Osteoblast (primary cell): ENCODE measurements around the gene CAP1. TPM values are rescaled to one million over a fixed set of nuclear protein-coding genes. Genes with fewer than 3 reads are reported as not detected.

Experiments
- DNase-seq: peaks from one replicate; pipeline ENCODE4 v3.0.0; 2011; ENCODE audit warnings: low spot score, mixed read lengths; ENCODE audit not compliant: insufficient read length; ENCODE audit errors: missing footprints
- H2AFZ ChIP-seq: 2 replicates; pipeline ENCODE4 v1.6.0; 2011; ENCODE audit warnings: mild to moderate bottlenecking, low read length
- H3K27ac ChIP-seq: 2 replicates; pipeline ENCODE4 v1.5.1; 2011; ENCODE audit warnings: mild to moderate bottlenecking, low read depth, low read length, moderate library complexity
- H3K27me3 ChIP-seq: 2 replicates; pipeline ENCODE4 v1.6.0; 2012; ENCODE audit warnings: mild to moderate bottlenecking, control low read depth, inconsistent platforms, low read length, moderate library complexity; ENCODE audit not compliant: insufficient read depth
- H3K36me3 ChIP-seq: 2 replicates; pipeline ENCODE4 v1.5.1; 2011; ENCODE audit warnings: mild to moderate bottlenecking, low read length, control low read depth, moderate library complexity; ENCODE audit not compliant: insufficient read depth
- H3K4me1 ChIP-seq: 2 replicates; pipeline ENCODE4 v1.5.1; 2011; ENCODE audit warnings: mild to moderate bottlenecking, low read length, control low read depth, moderate library complexity; ENCODE audit not compliant: insufficient read depth
- H3K4me2 ChIP-seq: 2 replicates; pipeline ENCODE4 v1.6.0; 2011; ENCODE audit warnings: mild to moderate bottlenecking, low read length; ENCODE audit not compliant: insufficient read depth
- H3K4me3 ChIP-seq: fragments of 200-600 bp; sonication (generic); 3 replicates; pipeline ENCODE4 v1.5.1; 2012; ENCODE audit warnings: mild to moderate bottlenecking, low read length, inconsistent platforms; ENCODE audit not compliant: insufficient read depth
- H3K79me2 ChIP-seq: 2 replicates; pipeline ENCODE4 v1.6.0; 2012; ENCODE audit warnings: mild to moderate bottlenecking, low read length, control low read depth, inconsistent platforms; ENCODE audit not compliant: insufficient read depth
- H3K9me3 ChIP-seq: 2 replicates; pipeline ENCODE4 v1.5.1; 2011; ENCODE audit warnings: low read depth, low read length, control low read depth
- H4K20me1 ChIP-seq: 2 replicates; pipeline ENCODE4 v1.6.0; 2012; ENCODE audit warnings: mild to moderate bottlenecking, low read length, control low read depth; ENCODE audit not compliant: insufficient read depth
- total RNA-seq: library from RNA; depleted of rRNA; stranded (reverse); fragments of >200 nt; gene quantifications from 2 replicates; pipeline ENCODE4 v1.2.3, GENCODE V29; 2012
- TF ChIP-seq, protein P1 (sequence below): IDR thresholded peaks from 2 replicates; pipeline ENCODE4 v1.5.1; 2011; ENCODE audit warnings: mild to moderate bottlenecking, low read depth, low read length, moderate library complexity; ENCODE audit errors: extremely low read depth

CAP1 gene
- total RNA-seq, 1 donor, result 390 TPM

DNA sequence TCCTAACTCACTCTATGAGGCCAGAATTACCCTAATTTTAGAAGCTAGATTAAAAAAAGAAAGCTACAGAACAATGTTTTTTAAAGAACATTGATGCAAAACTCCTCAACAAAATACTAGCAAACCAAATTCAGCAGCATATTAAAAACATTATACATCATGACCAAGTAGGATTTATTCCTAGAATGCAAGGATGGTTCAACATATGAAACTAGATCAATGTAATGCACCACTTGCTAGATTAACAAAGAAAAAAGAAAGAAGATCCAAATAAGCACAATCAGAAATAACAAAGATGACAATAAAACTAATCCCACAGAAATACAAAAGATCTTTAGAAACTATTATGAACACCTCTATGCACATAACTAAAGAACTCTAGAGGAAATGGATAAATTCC lies 69.9 kb downstream of the CAP1 start:
- H3K36me3 ChIP-seq, result no peaks in the 10 kb centered on the region
- TF ChIP-seq, protein P1, sequence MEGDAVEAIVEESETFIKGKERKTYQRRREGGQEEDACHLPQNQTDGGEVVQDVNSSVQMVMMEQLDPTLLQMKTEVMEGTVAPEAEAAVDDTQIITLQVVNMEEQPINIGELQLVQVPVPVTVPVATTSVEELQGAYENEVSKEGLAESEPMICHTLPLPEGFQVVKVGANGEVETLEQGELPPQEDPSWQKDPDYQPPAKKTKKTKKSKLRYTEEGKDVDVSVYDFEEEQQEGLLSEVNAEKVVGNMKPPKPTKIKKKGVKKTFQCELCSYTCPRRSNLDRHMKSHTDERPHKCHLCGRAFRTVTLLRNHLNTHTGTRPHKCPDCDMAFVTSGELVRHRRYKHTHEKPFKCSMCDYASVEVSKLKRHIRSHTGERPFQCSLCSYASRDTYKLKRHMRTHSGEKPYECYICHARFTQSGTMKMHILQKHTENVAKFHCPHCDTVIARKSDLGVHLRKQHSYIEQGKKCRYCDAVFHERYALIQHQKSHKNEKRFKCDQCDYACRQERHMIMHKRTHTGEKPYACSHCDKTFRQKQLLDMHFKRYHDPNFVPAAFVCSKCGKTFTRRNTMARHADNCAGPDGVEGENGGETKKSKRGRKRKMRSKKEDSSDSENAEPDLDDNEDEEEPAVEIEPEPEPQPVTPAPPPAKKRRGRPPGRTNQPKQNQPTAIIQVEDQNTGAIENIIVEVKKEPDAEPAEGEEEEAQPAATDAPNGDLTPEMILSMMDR, result no peak
- H3K79me2 ChIP-seq, result no peaks in the 10 kb centered on the region
- no peaks in the 10 kb centered on the region for H3K4me1 ChIP-seq
- no peak overlapping the region for H2AFZ ChIP-seq
- no peak for DNase-seq
- no peak overlapping the region for H3K4me3 ChIP-seq
- no peak overlapping the region for H3K4me2 ChIP-seq
- H3K9me3 ChIP-seq, result no peaks in the 10 kb centered on the region
- H3K27me3 ChIP-seq, result peaks cover 10% of the 10 kb centered on the region
- H3K27ac ChIP-seq, result no peak overlapping the region
- H4K20me1 ChIP-seq, result no peaks in the 10 kb centered on the region

DNA sequence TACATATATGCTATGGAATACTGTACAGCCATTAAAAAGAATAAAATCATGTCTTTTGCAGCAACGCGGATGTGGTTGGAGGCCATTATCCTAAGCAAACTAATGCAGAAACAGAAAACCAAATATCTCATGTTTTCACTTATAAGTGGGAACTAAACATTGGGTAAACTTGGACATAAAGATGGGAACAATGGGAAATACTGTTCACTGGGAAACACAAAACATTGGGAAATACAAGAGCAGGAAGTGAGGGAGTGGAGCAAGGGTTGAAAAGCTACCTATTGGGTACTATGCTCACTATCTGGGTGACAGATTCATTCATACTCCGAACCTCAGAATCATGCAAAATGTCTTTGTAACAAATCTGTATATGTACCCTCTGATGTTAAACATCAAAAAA lies 73.9 kb downstream of the CAP1 start:
- H3K9me3 ChIP-seq, result no peaks in the 10 kb centered on the region
- no peak overlapping the region for H3K27ac ChIP-seq
- peaks cover 31% of the 10 kb centered on the region for H3K27me3 ChIP-seq
- H3K4me2 ChIP-seq, result no peak overlapping the region
- H3K4me3 ChIP-seq, result no peak overlapping the region
- H3K4me1 ChIP-seq, result no peaks in the 10 kb centered on the region
- no peak overlapping the region for H2AFZ ChIP-seq
- H4K20me1 ChIP-seq, result no peaks in the 10 kb centered on the region
- no peak for DNase-seq
- no peaks in the 10 kb centered on the region for H3K79me2 ChIP-seq
- H3K36me3 ChIP-seq, result no peaks in the 10 kb centered on the region
- TF ChIP-seq, protein P1, result no peak

DNA sequence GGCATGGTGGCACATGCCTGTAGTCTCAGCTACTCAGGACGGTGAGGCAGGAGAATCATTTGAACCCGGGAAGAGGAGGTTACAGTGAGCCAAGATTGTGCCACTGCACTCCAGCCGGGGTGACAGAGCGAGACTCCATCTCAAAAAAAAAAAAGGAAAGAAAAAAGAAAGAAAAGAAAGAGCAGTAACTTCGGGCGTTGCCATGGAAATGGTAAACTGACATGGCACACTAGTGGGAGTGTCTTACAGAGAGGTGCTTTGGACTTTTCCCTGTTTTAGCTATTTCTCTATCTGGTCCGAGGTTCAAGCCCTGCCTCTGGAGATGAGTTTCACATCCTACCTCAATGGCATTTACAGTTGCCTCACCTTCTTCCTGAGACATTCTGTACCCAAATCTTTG lies 79.6 kb downstream of the CAP1 start:
- peaks cover 27% of the 10 kb centered on the region for H3K27me3 ChIP-seq
- no peak overlapping the region for H3K27ac ChIP-seq
- H3K4me2 ChIP-seq, result no peak overlapping the region
- no peak overlapping the region for H2AFZ ChIP-seq
- DNase-seq, result no peak
- no peaks in the 10 kb centered on the region for H3K79me2 ChIP-seq
- no peaks in the 10 kb centered on the region for H4K20me1 ChIP-seq
- no peak overlapping the region for H3K4me3 ChIP-seq
- no peaks in the 10 kb centered on the region for H3K36me3 ChIP-seq
- TF ChIP-seq, protein P1, result no peak
- no peaks in the 10 kb centered on the region for H3K4me1 ChIP-seq
- H3K9me3 ChIP-seq, result no peaks in the 10 kb centered on the region

Other genes with a start within 250 kb of the CAP1 start
- gene TRIT1, start 157.2 kb upstream of the CAP1 start, total RNA-seq, result 25.3 and 29.3 TPM in 2 replicates
- gene MYCL, start 138.8 kb upstream of the CAP1 start, total RNA-seq, result 0.72 and 0.88 TPM in 2 replicates
- gene MFSD2A, start 85.6 kb upstream of the CAP1 start, total RNA-seq, result 3.5 and 3.6 TPM in 2 replicates
- gene PPT1, start 56.5 kb downstream of the CAP1 start, total RNA-seq, result 40.9 and 43.3 TPM in 2 replicates
- 26.2 and 29.7 TPM in 2 replicates for gene RLF, start 120.7 kb downstream of the CAP1 start, total RNA-seq
- gene TMCO2, start 207.2 kb downstream of the CAP1 start, total RNA-seq, result not detected in 2 replicates
- gene ZMPSTE24, start 217.5 kb downstream of the CAP1 start, total RNA-seq, result 72.4 and 77.2 TPM in 2 replicates